A673 (cell line): ENCODE data around the gene B3GALNT2.
A peak's percentile ranks its signal among the peaks of the same experiment; 100 is the strongest.

Experiments
- EZH2 ChIP-seq: fragments of 200-600 bp; sonication (generic); IDR thresholded peaks from 2 replicates; pipeline ENCODE4 v1.6.1; 2017; ENCODE audit warnings: borderline replicate concordance, low read depth, mild to moderate bottlenecking, mixed read lengths, antibody characterized with exemption, low read length; ENCODE audit not compliant: poor library complexity, severe bottlenecking
- TF ChIP-seq, protein P1 (sequence below): fragments of 300-800, 200-600 bp; sonication (generic); conservative IDR thresholded peaks from 2 replicates; pipeline ENCODE4 v1.5.1; 2017; ENCODE audit warnings: low read depth, mild to moderate bottlenecking, antibody characterized with exemption, low read length, moderate library complexity, mixed read lengths

DNA sequence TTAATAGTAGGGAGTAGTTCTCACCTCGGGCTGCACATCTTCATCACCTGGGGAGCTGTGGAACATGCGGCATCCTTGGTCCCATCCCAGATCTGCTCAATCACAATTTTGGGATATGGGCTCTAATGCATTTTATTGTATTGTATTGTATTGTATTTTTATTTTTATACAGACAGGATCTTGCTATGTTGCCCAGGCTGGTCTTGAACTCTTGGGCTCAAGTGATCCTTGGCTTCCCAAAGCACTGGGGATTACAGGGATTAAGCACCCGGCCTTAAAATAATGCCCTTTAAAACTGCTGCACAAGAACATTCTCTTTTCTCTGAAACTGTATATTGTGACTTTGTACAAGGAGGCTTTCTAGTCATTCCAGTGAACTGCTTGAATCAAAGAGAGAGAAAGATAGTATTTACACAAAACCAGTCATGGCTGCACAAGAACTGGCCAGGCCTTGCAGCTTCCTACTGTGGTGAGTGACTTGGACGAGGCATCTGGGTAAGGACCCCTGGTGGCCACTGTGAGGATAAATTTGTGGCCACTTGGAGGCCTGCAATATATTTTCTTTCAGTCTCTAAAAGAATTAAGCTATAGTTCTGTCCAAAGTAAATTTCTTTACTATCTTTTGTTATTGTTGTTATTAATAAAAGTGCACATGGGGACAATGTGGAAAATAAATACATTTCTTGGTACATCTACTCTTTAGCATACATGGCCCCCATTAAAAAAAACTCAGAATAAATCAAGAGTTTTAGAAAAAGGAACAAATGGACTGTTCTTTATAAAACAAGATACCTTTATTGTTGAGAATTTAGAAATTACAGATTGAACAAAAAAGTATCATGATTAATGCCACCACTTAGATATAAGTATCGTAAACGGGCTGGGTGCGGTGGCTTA is 89.0 kb downstream of the B3GALNT2 start:
- TF ChIP-seq, protein P1, sequence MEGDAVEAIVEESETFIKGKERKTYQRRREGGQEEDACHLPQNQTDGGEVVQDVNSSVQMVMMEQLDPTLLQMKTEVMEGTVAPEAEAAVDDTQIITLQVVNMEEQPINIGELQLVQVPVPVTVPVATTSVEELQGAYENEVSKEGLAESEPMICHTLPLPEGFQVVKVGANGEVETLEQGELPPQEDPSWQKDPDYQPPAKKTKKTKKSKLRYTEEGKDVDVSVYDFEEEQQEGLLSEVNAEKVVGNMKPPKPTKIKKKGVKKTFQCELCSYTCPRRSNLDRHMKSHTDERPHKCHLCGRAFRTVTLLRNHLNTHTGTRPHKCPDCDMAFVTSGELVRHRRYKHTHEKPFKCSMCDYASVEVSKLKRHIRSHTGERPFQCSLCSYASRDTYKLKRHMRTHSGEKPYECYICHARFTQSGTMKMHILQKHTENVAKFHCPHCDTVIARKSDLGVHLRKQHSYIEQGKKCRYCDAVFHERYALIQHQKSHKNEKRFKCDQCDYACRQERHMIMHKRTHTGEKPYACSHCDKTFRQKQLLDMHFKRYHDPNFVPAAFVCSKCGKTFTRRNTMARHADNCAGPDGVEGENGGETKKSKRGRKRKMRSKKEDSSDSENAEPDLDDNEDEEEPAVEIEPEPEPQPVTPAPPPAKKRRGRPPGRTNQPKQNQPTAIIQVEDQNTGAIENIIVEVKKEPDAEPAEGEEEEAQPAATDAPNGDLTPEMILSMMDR: peak; percentile 58
- no peak for TF ChIP-seq EZH2
